GM12891 (cell line): ENCODE data around the gene PGS1.

Source experiments
- DNase-seq: peaks from one replicate; pipeline ENCODE4 v3.0.0; 2011; ENCODE audit warnings: low spot score; ENCODE audit not compliant: insufficient read length
- FAIRE-seq: peaks from 2 replicates; lab custom pipeline; 2011; peaks lifted over from hg19 to GRCh38; lab: Jason Lieb, UNC
- PAX5 ChIP-seq: IDR thresholded peaks from 2 replicates; pipeline ENCODE4 v1.6.1; 2011; ENCODE audit warnings: low read length, moderate library complexity, mild to moderate bottlenecking; ENCODE audit not compliant: insufficient read depth, severe bottlenecking
- POLR2A ChIP-seq: IDR thresholded peaks from 2 replicates; pipeline ENCODE4 v1.6.1; 2011; ENCODE audit warnings: low read depth, low read length, control low read depth
- POLR2AphosphoS5 ChIP-seq: IDR thresholded peaks from 2 replicates; pipeline ENCODE4 v1.6.1; 2011; ENCODE audit warnings: low read depth, low read length, control low read depth
- POU2F2 ChIP-seq: IDR thresholded peaks from 2 replicates; pipeline ENCODE4 v1.6.1; 2011; ENCODE audit warnings: low read depth, mild to moderate bottlenecking, control low read depth, low read length, moderate library complexity
- SPI1 ChIP-seq: IDR thresholded peaks from 2 replicates; pipeline ENCODE4 v1.6.1; 2011; ENCODE audit warnings: low read depth, low read length, control low read depth
- TAF1 ChIP-seq: IDR thresholded peaks from 2 replicates; pipeline ENCODE4 v1.6.1; 2011; ENCODE audit warnings: low read depth, low read length, control low read depth

Gene PGS1

GRCh38 chr17:78468366-78468765 is 89.9 kb downstream of the PGS1 start:
- no peak for FAIRE-seq
- TF ChIP-seq POLR2A (no peak), SPI1 (no peak), TAF1 (no peak), PAX5 (no peak), POU2F2 (no peak), POLR2AphosphoS5 (no peak)

GRCh38 chr17:78469443-78469842 is 91.0 kb downstream of the PGS1 start:
- no peak for DNase-seq
- FAIRE-seq, result no peak
- TF ChIP-seq POLR2A, result no peak
- no peak for TF ChIP-seq PAX5
- no peak for TF ChIP-seq POLR2AphosphoS5
- no peak for TF ChIP-seq POU2F2
- TF ChIP-seq SPI1, result no peak
- TF ChIP-seq TAF1, result no peak

More at GRCh38 chr17:78468366-78468765, 89.9 kb downstream of the PGS1 start:
- no peak for DNase-seq

GRCh38 chr17:78471635-78472034 is 93.2 kb downstream of the PGS1 start:
- DNase-seq (no peak), FAIRE-seq (no peak)
- TF ChIP-seq PAX5, result no peak
- no peak for TF ChIP-seq POLR2A
- no peak for TF ChIP-seq POU2F2
- TF ChIP-seq TAF1, result no peak
- TF ChIP-seq SPI1, result no peak
- TF ChIP-seq POLR2AphosphoS5, result no peak

GRCh38 chr17:78472035-78472905 is 93.8 kb downstream of the PGS1 start:
- no peak for TF ChIP-seq POLR2AphosphoS5
- TF ChIP-seq TAF1, result no peak
- no peak for TF ChIP-seq POLR2A
- no peak for TF ChIP-seq PAX5
- no peak for TF ChIP-seq POU2F2
- TF ChIP-seq SPI1, result no peak
- no peak for DNase-seq
- no peak for FAIRE-seq

GRCh38 chr17:78473951-78474613 is 95.6 kb downstream of the PGS1 start:
- FAIRE-seq (no peak), DNase-seq (no peak)
- no peak for TF ChIP-seq POU2F2
- TF ChIP-seq POLR2AphosphoS5, result no peak
- no peak for TF ChIP-seq POLR2A
- TF ChIP-seq PAX5, result no peak
- no peak for TF ChIP-seq TAF1
- TF ChIP-seq SPI1, result no peak
